GM18505 (cell line): ENCODE measurements around the gene DUOX1.
A peak's percentile ranks its signal among the peaks of the same experiment; 100 is the strongest.

Experiments
- ATAC-seq: cut with Tn5 transposase; IDR thresholded peaks from one replicate; pipeline ENCODE4 v1.9.1; 2021; ENCODE audit not compliant: unreplicated experiment
- POLR2A ChIP-seq: IDR thresholded peaks from 4 replicates; pipeline ENCODE4 v1.6.1; 2011; ENCODE audit warnings: borderline replicate concordance; ENCODE audit not compliant: insufficient read depth, insufficient read length; ENCODE audit errors: extremely low read depth

Gene DUOX1

DNA sequence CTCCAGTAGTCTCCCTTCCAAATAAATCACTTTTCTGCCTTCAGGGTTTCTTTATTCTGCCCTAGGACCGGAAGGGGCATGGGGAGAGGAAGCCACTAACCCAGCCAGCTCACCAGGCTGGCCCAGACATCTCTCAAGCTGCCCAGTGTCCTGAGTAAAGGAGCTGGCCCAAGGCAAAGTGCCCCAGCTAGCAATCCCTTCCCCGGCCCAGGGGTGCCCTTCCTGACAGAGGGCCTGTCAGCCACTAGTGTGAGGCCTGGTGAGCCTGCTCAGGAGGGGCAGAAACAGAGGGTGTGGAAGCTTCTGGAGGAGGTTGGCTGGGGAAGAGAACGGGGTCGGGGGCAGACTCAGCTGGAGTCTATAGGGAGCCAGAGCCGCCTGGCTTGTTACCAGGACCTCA is 35.7 kb downstream of the DUOX1 start:
- no peak for TF ChIP-seq POLR2A
- no peak for ATAC-seq

GRCh38 chr15:45166834-45167630 is 37.2 kb downstream of the DUOX1 start:
- peak; percentile 84 for ATAC-seq
- TF ChIP-seq POLR2A: peak; percentile 58

GRCh38 chr15:45167631-45168205 is 37.9 kb downstream of the DUOX1 start:
- ATAC-seq: no peak
- TF ChIP-seq POLR2A: no peak

DNA sequence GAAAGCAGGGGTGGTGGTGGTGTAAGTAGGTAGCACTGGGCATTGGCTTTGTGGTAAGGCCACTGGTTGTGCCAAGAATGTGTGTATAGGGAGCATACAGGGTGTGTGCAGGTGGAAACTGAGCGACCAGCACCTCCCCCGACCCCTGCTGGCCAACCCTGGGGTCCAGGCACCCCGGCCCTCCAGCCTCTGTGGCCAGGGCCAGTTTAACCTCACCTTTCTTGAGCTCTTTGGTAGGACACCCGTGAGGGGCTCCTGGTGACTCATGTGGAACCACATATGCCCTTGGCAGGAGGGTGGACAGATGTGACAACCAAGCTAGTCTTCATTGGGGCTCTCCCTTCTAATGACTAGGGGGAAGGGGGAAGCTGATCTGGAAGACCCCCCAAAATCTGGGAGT is 38.5 kb downstream of the DUOX1 start:
- no peak for TF ChIP-seq POLR2A

GRCh38 chr15:45168751-45169551 is 39.2 kb downstream of the DUOX1 start:
- no peak for ATAC-seq
- no peak for TF ChIP-seq POLR2A

More for the DNA sequence above, 38.5 kb downstream of the DUOX1 start:
- no peak for ATAC-seq

DNA sequence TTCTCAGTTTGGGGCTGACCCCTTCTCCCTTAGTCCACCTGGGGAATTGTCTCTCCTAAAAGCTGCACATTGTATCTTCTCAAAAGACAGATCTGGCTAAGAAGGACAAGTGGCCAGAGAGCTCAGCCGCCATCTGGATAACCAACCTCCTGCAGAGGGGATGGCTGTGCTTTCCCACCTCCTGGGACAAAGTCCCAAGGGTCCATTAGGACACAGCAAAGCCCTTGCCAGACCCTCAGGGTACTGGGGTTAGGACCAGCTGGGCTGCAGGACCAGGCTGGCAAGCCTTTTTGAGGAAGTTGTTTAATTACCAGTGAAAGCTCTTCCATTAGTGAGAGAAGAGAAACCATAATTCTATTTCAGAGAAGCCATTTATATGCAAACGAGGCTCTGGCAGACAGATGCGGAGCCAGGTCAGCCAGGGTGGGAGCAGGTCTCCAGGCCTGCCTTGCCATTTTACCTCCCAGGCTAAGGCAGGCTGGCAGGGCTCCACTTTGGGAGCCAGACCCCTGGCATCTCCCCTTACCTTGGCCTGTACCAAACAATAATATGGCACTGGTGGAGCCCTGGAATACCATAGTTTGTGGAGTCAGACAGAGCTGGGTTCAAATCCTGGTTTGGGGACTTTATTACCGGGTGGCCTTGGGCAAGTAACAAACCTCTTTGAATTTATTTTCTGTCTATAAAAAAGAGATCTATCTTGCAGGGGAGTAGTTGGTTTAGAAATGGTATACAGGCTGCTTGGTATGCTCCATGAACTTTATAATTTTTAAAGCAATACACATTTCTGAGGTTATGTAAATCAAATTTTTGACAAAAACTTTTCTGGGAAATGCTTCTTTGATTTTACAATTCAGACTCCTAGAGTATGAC is 40.0 kb downstream of the DUOX1 start:
- no peak for TF ChIP-seq POLR2A
- ATAC-seq: no peak

- ATAC-seq: no peak
- TF ChIP-seq POLR2A: no peak
These were observed 42.1 kb downstream of the DUOX1 start for GRCh38 chr15:45171912-45172311.

DNA sequence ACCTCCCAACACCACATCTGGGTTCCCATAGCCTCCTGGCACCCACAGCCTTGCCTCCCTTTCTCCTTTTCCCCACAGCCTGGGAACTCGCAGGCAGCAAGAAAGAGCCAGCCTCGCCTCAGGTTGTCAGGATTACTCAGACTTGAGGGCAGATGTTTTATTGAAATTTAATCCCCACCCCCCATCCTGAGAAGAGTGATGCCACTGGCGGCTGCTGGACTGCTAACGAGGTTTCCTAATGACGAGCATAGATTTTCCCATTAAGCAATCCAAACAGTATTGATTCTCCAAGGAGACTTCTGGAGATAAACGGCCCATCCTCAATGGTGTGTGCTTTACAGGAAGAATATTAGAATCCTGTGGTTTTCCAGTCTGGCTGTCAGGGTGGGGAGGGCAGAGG is 44.3 kb downstream of the DUOX1 start:
- ATAC-seq: no peak

GRCh38 chr15:45174577-45174976 is 44.8 kb downstream of the DUOX1 start:
- no peak for ATAC-seq
- TF ChIP-seq POLR2A: no peak

More for the DNA sequence above, 44.3 kb downstream of the DUOX1 start:
- TF ChIP-seq POLR2A: no peak

- no peak for TF ChIP-seq POLR2A
- no peak for ATAC-seq
These were observed 47.5 kb downstream of the DUOX1 start for GRCh38 chr15:45177285-45177684.

GRCh38 chr15:45179221-45179985 is 49.6 kb downstream of the DUOX1 start:
- TF ChIP-seq POLR2A: no peak
- ATAC-seq: no peak

DNA sequence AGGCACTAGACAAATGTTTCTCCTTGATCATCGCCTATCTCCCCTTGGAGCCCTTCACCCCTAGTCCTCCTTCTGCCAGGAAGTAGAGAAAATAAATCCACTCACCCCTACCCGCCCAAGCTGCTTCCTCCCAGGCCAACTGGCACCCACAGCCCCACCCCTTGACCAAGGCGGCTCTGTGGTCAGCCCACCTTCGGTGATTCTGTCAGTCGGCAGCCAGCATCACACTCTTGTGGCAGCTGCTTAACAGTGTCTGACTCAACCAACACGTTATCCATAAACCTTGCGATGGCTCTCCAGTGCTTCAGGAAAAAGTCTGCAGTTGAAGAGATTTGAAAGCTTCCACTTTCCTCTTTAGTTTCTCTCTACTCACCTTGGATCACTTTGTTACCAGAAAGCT is 50.4 kb downstream of the DUOX1 start:
- no peak for ATAC-seq
- TF ChIP-seq POLR2A: no peak

GRCh38 chr15:45180648-45181436 is 51.0 kb downstream of the DUOX1 start:
- TF ChIP-seq POLR2A: no peak
- no peak for ATAC-seq
